Measurements from ENCODE around the gene PPP1R14C. TPM values are rescaled to one million over a fixed set of nuclear protein-coding genes. Genes with fewer than 3 reads are reported as not detected.

Gene PPP1R14C
- total and polyA plus RNA-seq, 2 of the 13 experiments (the other 11 are each of a cell fraction or from before 2014, with no cell fraction given): not detected

- TF ChIP-seq SKI (IDR thresholded peaks at IDR 0.05; ENCODE audit: partially characterized antibody) (no peak), ZNF234 (CRISPR knock-in tag; conservative IDR thresholded peaks at IDR 0.05) (no peak), NFE2 (CRISPR knock-in tag; IDR thresholded peaks at IDR 0.05) (no peak), DMAP1 (CRISPR knock-in tag; IDR thresholded peaks at IDR 0.05) (no peak), MBD4 (IDR thresholded peaks at IDR 0.05; ENCODE audit: borderline replicate concordance, low read length) (no peak)
Observed at GRCh38 chr6:150266309-150266708, 123.5 kb downstream of the PPP1R14C start (continued).

- 37% methylated on average over 7 of the region's 7 CpGs for WGBS (ENCODE audit: low lambda C conversion rate)
- BruUV-seq (replicated peaks): no TSS peak
- in situ Hi-C loops (cut with HindIII; ENCODE audit: extremely low pct_ligation_motif_present, low pct_unique_long_range_greater_than_20kb): no loop called here
- POLR2A ChIA-PET: no interaction called here
- ATAC-seq (no peak), DNase-seq (ENCODE audit: low spot score) (no peak), FAIRE-seq (no peak)
- peaks cover 0 to 2% of the 10 kb centered on the region in 2 experiments; a peak in 1 of 5 replicates for H3K27me3 ChIP-seq (ENCODE audit: control insufficient read depth in 1 of 2, insufficient read depth in 2 of 2, low read length in 2 of 2)
- no peak overlapping the region for H3K4me3 ChIP-seq (replicated peaks in 1 of 3; ENCODE audit: insufficient read depth in 1 of 3, low read depth in 2 of 3, low read length in 3 of 3)
- no peaks in the 10 kb centered on the region for H3K79me2 ChIP-seq (ENCODE audit: insufficient read depth, low read length)
- no peak overlapping the region for H3K9ac ChIP-seq (ENCODE audit: insufficient read depth, low read depth, low read length)
- peaks cover 3% of the 10 kb centered on the region; the same call in 1 of the 2 replicates for H3K9me3 ChIP-seq (ENCODE audit: low read length)
- no peaks in the 10 kb centered on the region for H4K20me1 ChIP-seq (ENCODE audit: insufficient read depth, low read length)
- CTCF ChIA-PET (ENCODE audit: low intra/inter-chr PET ratio, low total read pairs): no interaction called here
- H3K4me2 ChIP-seq (ENCODE audit: low read depth, low read length): no peak overlapping the region
- H3K4me1 ChIP-seq (ENCODE audit: insufficient read depth, low read length): peaks cover 16% of the 10 kb centered on the region
- H3K36me3 ChIP-seq (replicated peaks in 1 of 2; ENCODE audit: control insufficient read depth in 1 of 2, insufficient read depth in 2 of 2, low read length in 2 of 2): no peaks in the 10 kb centered on the region
- intact Hi-C loops (cut with micrococcal nuclease; ENCODE audit: unreplicated experiment): no loop called here
- H3K27ac ChIP-seq (ENCODE audit: extremely low read length, insufficient read depth, low read length): no peak overlapping the region
- H2AFZ ChIP-seq (ENCODE audit: low read length): no peak overlapping the region
- TF ChIP-seq GATAD2A (CRISPR knock-in tag; IDR thresholded peaks at IDR 0.05) (no peak), THAP9 (CRISPR knock-in tag; IDR thresholded peaks at IDR 0.05; ENCODE audit: borderline replicate concordance) (no peak), ZHX2 (IDR thresholded peaks at IDR 0.05; ENCODE audit: low read depth) (no peak), ZHX2 (CRISPR knock-in tag; IDR thresholded peaks at IDR 0.05; ENCODE audit: borderline replicate concordance) (no peak), TCF7 (IDR thresholded peaks at IDR 0.05; ENCODE audit: low read depth) (no peak), SAP130 (CRISPR knock-in tag; IDR thresholded peaks at IDR 0.05; ENCODE audit: low read depth) (no peak), SMYD3 (CRISPR knock-in tag; IDR thresholded peaks at IDR 0.05) (no peak), ETV6 (CRISPR knock-in tag; conservative IDR thresholded peaks at IDR 0.05) (no peak)
Observed at GRCh38 chr6:150266963-150267685, 124.3 kb downstream of the PPP1R14C start.

Data from HepG2 (cell line).